Tibial nerve (tissue), 4 donors: ENCODE measurements around the gene RBM8A. TPM values are rescaled to one million over a fixed set of nuclear protein-coding genes. Genes with fewer than 3 reads are reported as not detected.
A peak's percentile ranks its signal among the peaks of the same experiment; 100 is the strongest.

Experiments used
- DNase-seq, 2 donors: peaks; one replicate each; pipeline ENCODE4 v3.0.0-alpha.2; 2019; ENCODE audit warnings: low spot score in 2 of 2
- H3K27ac ChIP-seq, 4 donors: fragments of 200-600 bp; sonication (generic) in 3 of 4; one replicate each; pipeline ENCODE4 v1.5.1; 2017 to 2019; ENCODE audit warnings: mild to moderate bottlenecking in 1 of 4
- H3K27me3 ChIP-seq, 2 donors: fragments of 200-600 bp; sonication (generic) in 1 of 2; one replicate each; pipeline versions ENCODE4 v1.5.1 to v1.6.0; 2017 to 2019
- H3K36me3 ChIP-seq, 3 donors: fragments of 200-600 bp; sonication (generic); one replicate each; pipeline ENCODE4 v1.5.1; 2018 to 2019
- H3K4me1 ChIP-seq, 4 donors: fragments of 200-600 bp; sonication (generic) in 3 of 4; one replicate each; pipeline ENCODE4 v1.5.1; 2017 to 2019
- H3K4me3 ChIP-seq, 4 donors: fragments of 200-600 bp; sonication (generic) in 3 of 4; one replicate each; pipeline ENCODE4 v1.5.1; 2017 to 2019; ENCODE audit warnings: mild to moderate bottlenecking in 1 of 4, moderate library complexity in 1 of 4
- H3K9me3 ChIP-seq, 4 donors: fragments of 200-600 bp; sonication (generic) in 3 of 4; one replicate each; pipeline ENCODE4 v1.5.1; 2017 to 2019
- EP300 ChIP-seq, 2 donors: sonication (generic); formaldehyde crosslinking; IDR thresholded peaks; one replicate each; pipeline ENCODE4 v1.6.1; 2017; ENCODE audit warnings: antibody characterized with exemption in 2 of 2, mild to moderate bottlenecking in 1 of 2
- POLR2A ChIP-seq, 2 donors: fragments of 450-650 bp; IDR thresholded peaks; one replicate each; pipeline ENCODE4 v1.6.1; 2017; ENCODE audit warnings: antibody characterized with exemption in 2 of 2, mild to moderate bottlenecking in 2 of 2, moderate library complexity in 2 of 2
- WGBS, 2 donors: methylation state at CpG; one replicate each; pipeline ENCODE4 v1.1.5; 2018; 5-methylcytosine and 5-hydroxymethylcytosine counted together
- total RNA-seq, 4 donors: library from RNA; depleted of rRNA; stranded (reverse); fragments of >200 nt; gene quantifications; one replicate each; pipeline ENCODE4 v1.1.0, GENCODE V29; 2016
- TF ChIP-seq, protein P1 (sequence below), 5 experiments: fragments of 200-600 bp in 3 of 5; fragments of 450-650 bp in 2 of 5; sonication (generic) in 3 of 5; IDR thresholded peaks; one replicate each; pipeline ENCODE4 v1.5.1; 2016 to 2019; ENCODE audit warnings: antibody characterized with exemption in 5 of 5, mild to moderate bottlenecking in 3 of 5, moderate library complexity in 2 of 5

RBM8A gene
- total RNA-seq, 4 donors from 2014 or later, result 113 to 157 (median 129) TPM

DNA sequence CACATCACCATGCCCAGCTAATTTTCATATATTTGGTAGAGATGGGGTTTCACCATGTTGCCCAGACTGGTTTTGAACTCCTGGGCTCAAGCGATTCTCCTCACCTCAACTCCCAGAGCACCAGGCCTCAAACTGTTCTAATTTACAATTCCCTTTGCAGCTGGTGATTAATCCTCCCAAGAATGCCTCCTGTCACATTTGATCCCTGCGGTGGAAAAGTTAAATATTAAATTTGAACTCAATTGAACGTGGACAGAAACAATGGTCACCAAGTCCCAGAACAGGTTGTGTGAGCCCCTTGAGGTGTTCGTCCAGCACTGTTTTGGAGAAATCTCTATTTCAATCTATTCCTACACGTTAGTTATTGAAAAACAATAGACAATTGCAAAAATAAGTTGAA, 39.7 kb downstream of the RBM8A start:
- peaks cover 0 to 38% (median 25%) of the 10 kb centered on the region in 4 donors for H3K4me1 ChIP-seq
- no peak overlapping the region for H3K27ac ChIP-seq
- 78 to 80% methylated on average over 5 of the region's 5 CpGs for WGBS, 2 donors

DNA sequence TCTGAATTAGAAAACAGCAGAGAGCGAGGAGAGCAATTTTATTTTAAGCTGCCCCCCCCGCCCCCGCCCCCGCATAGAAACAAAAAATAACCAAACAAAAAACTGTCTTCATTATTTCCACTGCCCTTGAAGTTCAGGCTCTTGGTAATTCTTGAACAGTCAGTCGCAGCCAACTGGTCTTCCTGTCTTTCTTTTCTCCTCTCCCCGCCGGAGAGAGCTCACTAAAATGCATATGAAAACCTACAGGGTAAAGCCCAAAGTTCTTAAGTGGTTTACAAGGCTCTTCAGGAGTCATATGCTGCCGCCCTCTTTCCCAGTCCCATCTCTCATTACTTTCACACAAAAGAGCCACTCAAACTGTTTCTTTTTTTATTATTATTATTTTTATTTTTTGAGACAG, 40.5 kb downstream of the RBM8A start:
- Histone ChIP-seq H3K27me3 (no peaks in the 10 kb centered on the region), H3K27ac (no peak overlapping the region), H3K9me3 (no peaks in the 10 kb centered on the region), H3K36me3 (no peaks in the 10 kb centered on the region), H3K4me3 (no peak overlapping the region), H3K4me1 (peaks cover 0 to 30% (median 19%) of the 10 kb centered on the region in 4 donors)
- no peak for TF ChIP-seq POLR2A (IDR thresholded peaks at IDR 0.05)
- WGBS, 2 donors, result 47 to 52% methylated on average over 8 of the region's 8 CpGs
- DNase-seq, result no peak

More for the DNA sequence above, 39.7 kb downstream of the RBM8A start:
- Histone ChIP-seq H3K27me3 (no peaks in the 10 kb centered on the region), H3K9me3 (no peaks in the 10 kb centered on the region), H3K4me3 (no peak overlapping the region), H3K36me3 (no peaks in the 10 kb centered on the region)
- TF ChIP-seq, protein P1, sequence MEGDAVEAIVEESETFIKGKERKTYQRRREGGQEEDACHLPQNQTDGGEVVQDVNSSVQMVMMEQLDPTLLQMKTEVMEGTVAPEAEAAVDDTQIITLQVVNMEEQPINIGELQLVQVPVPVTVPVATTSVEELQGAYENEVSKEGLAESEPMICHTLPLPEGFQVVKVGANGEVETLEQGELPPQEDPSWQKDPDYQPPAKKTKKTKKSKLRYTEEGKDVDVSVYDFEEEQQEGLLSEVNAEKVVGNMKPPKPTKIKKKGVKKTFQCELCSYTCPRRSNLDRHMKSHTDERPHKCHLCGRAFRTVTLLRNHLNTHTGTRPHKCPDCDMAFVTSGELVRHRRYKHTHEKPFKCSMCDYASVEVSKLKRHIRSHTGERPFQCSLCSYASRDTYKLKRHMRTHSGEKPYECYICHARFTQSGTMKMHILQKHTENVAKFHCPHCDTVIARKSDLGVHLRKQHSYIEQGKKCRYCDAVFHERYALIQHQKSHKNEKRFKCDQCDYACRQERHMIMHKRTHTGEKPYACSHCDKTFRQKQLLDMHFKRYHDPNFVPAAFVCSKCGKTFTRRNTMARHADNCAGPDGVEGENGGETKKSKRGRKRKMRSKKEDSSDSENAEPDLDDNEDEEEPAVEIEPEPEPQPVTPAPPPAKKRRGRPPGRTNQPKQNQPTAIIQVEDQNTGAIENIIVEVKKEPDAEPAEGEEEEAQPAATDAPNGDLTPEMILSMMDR (IDR thresholded peaks at IDR 0.05), result no peak
- TF ChIP-seq EP300 (IDR thresholded peaks at IDR 0.05) (no peak), POLR2A (IDR thresholded peaks at IDR 0.05) (no peak)
- DNase-seq, result no peak

DNA sequence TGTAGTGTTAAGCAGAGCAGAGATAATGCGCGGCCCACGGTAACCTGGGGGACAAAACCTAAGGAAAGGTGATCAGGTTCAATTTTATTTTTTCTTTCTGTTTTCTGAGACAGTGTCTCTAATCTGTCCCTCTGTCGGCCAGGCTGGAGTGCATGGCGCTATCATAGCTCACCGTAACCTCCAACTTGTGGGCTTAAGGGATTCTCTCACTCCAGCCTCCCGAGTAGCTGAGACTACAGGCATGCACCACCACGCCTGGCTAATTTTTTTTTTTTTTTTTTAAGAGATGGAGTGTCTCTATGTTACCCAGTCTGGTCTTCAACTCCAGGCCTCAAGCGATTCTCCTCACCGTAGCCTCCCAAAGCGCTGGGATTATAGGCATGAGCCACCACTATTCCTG, 40.9 kb downstream of the RBM8A start:
- Histone ChIP-seq H3K27me3 (no peaks in the 10 kb centered on the region), H3K4me1 (peaks cover 0 to 26% (median 14%) of the 10 kb centered on the region in 4 donors), H3K27ac (peak overlapping the region in 2 of 4 donors; percentile 0 to 50), H3K9me3 (no peaks in the 10 kb centered on the region), H3K36me3 (no peaks in the 10 kb centered on the region), H3K4me3 (peak overlapping the region; percentile 40 to 81 (median 56))
- DNase-seq, result no peak
- TF ChIP-seq POLR2A (IDR thresholded peaks at IDR 0.05) (no peak), EP300 (IDR thresholded peaks at IDR 0.05) (no peak)
- TF ChIP-seq, protein P1 (IDR thresholded peaks at IDR 0.05), result no peak
- WGBS, 2 donors, result 45 to 48% methylated on average over 11 of the region's 11 CpGs

DNA sequence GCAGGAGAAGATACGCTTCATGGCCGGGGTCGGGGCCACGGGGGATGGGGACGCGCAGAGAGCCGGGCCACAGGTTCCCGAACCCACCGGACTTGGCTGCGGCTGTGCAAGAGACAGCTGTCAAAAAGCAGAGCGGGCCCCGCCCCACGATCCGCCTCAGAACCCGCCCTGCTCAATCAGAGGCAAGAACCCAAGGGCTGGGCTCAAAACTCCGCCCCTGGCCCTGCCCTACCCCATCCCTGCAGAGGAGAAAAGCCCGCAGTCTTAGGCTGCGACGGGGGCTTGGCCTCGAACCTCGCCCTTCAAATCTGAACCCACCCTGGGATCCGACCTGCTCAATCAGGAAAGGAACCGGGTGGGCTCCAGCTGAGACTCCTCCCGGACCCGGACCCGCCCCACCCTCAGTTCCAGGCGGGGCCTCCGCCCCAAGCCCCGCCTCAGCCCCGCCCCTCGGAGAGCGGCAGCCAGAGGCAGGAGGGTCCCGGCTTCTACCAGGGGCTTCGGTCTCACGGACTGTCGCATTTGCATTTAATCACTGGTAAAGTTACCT, 41.5 kb downstream of the RBM8A start, which contains the start of gene ANKRD35:
ANKRD35 (minus strand) TSS at position 129 of the 550 bp plus-strand sequence; CDS start at position 21, 108 bp downstream.
- TF ChIP-seq, protein P1 (IDR thresholded peaks at IDR 0.05), result no peak
- peak in 1 of 2 donors; percentile 27 for TF ChIP-seq EP300 (IDR thresholded peaks at IDR 0.05)
- Histone ChIP-seq H3K4me3 (peak within 1 kb of the TSS; percentile 40 to 81 (median 56)), H3K27me3 (no peaks in the 10 kb centered on the region), H3K36me3 (no peaks in the 10 kb centered on the region), H3K27ac (peak within 1 kb of the TSS in 2 of 4 donors; percentile 0 to 50), H3K4me1 (peaks cover 0 to 20% (median 9%) of the 10 kb centered on the region in 4 donors), H3K9me3 (no peaks in the 10 kb centered on the region)
- DNase-seq, result peak; percentile 74 to 78
- 2 to 3% methylated on average over 12 to 18 of the region's 36 CpGs for WGBS, 2 donors

DNA sequence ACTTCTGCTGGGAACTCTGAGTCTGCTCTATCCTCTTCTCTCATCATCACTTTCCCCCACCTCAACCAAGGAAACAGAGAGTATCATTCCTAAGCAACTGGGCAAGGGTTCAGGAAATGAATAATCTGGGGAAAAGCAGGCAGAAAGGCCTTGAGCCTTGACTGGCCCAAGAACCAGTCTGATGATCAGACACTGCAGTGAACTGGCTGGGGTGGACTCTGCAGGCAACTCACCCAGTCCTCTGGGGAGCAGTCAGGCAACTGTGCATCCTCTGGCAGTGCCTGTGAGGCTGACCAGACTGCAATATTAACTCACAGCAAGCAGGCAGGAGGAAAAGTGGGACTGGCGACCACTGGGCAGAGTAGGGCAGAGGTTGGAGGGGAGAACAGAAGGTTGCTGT, 42.6 kb downstream of the RBM8A start:
- Histone ChIP-seq H3K27me3 (no peaks in the 10 kb centered on the region), H3K27ac (no peak overlapping the region), H3K4me1 (peaks cover 0 to 17% (median 6%) of the 10 kb centered on the region in 4 donors), H3K4me3 (no peak overlapping the region), H3K9me3 (no peaks in the 10 kb centered on the region), H3K36me3 (no peaks in the 10 kb centered on the region)
- TF ChIP-seq POLR2A (IDR thresholded peaks at IDR 0.05) (no peak), EP300 (IDR thresholded peaks at IDR 0.05) (no peak)
- TF ChIP-seq, protein P1 (IDR thresholded peaks at IDR 0.05), result no peak
- DNase-seq, result no peak
- 88 to 95% methylated on average over 1 of the region's 1 CpG for WGBS, 2 donors
